Keratinocyte (primary cell): ENCODE results near the gene CUTA. TPM values are rescaled to one million over a fixed set of nuclear protein-coding genes. Genes with fewer than 3 reads are reported as not detected.
A peak's percentile ranks its signal among the peaks of the same experiment; 100 is the strongest.

Experiments
- DNase-seq: peaks from one replicate; pipeline ENCODE4 v3.0.0-alpha.2; 2011; ENCODE audit warnings: low read depth, missing footprints, low spot score
- FAIRE-seq: peaks from 2 replicates; lab custom pipeline; 2011; peaks lifted over from hg19 to GRCh38; lab: Jason Lieb, UNC
- H2AFZ ChIP-seq: 2 replicates; pipeline ENCODE4 v1.6.0; 2012; ENCODE audit warnings: low read length, control low read depth, inconsistent platforms; ENCODE audit not compliant: control insufficient read depth
- H3K27ac ChIP-seq: 2 replicates; pipeline ENCODE4 v1.5.1; 2011; ENCODE audit warnings: low read length; ENCODE audit not compliant: control insufficient read depth, insufficient read depth
- H3K27me3 ChIP-seq: 3 replicates; pipeline ENCODE4 v1.6.0; 2011; ENCODE audit warnings: low read length; ENCODE audit not compliant: control insufficient read depth, insufficient read depth; ENCODE audit errors: extremely low read depth
- H3K36me3 ChIP-seq, 2 experiments: 2 replicates in 1 of 2; 3 replicates in 1 of 2; pipeline ENCODE4 v1.5.1; 2011; ENCODE audit warnings: low read length in 2 of 2, mild to moderate bottlenecking in 1 of 2; ENCODE audit not compliant: control insufficient read depth in 2 of 2, insufficient read depth in 2 of 2; ENCODE audit errors: extremely low read depth in 1 of 2
- H3K4me1 ChIP-seq: 3 replicates; pipeline ENCODE4 v1.5.1; 2011; ENCODE audit warnings: low read length; ENCODE audit not compliant: control insufficient read depth, insufficient read depth; ENCODE audit errors: extremely low read depth
- H3K4me2 ChIP-seq: 3 replicates; pipeline ENCODE4 v1.6.0; 2011; ENCODE audit warnings: low read depth, low read length; ENCODE audit not compliant: control insufficient read depth, insufficient read depth; ENCODE audit errors: extremely low read depth
- H3K4me3 ChIP-seq, 3 experiments: fragments of 200-600 bp in 1 of 3; sonication (generic) in 1 of 3; 2 replicates in 2 of 3; 3 replicates in 1 of 3; pipeline ENCODE4 v1.5.1; 2011 to 2016; ENCODE audit warnings: low read length in 3 of 3, mild to moderate bottlenecking in 3 of 3, control low read depth in 2 of 3, inconsistent platforms in 1 of 3, low read depth in 1 of 3, mixed read lengths in 1 of 3, mixed run types in 1 of 3, moderate library complexity in 1 of 3; ENCODE audit not compliant: control insufficient read depth in 2 of 3, insufficient read depth in 2 of 3; ENCODE audit errors: extremely low read depth in 1 of 3
- H3K79me2 ChIP-seq: 2 replicates; pipeline ENCODE4 v1.6.0; 2012; ENCODE audit warnings: low read length; ENCODE audit not compliant: control insufficient read depth, insufficient read depth
- H3K9ac ChIP-seq: 3 replicates; pipeline ENCODE4 v1.6.0; 2011; ENCODE audit warnings: low read length; ENCODE audit not compliant: control insufficient read depth, insufficient read depth; ENCODE audit errors: extremely low read depth
- H3K9me1 ChIP-seq: 3 replicates; pipeline ENCODE4 v1.6.0; 2011; ENCODE audit warnings: low read length; ENCODE audit not compliant: control insufficient read depth, insufficient read depth; ENCODE audit errors: extremely low read depth
- H3K9me3 ChIP-seq: 2 replicates; pipeline ENCODE4 v1.5.1; 2012; ENCODE audit warnings: low read depth, low read length; ENCODE audit not compliant: control insufficient read depth
- H4K20me1 ChIP-seq: 3 replicates; pipeline ENCODE4 v1.6.0; 2011; ENCODE audit warnings: low read length; ENCODE audit not compliant: control insufficient read depth, insufficient read depth; ENCODE audit errors: extremely low read depth
- EZH2 ChIP-seq: IDR thresholded peaks from one replicate; pipeline ENCODE4 v1.6.1; 2012; ENCODE audit warnings: inconsistent platforms, mild to moderate bottlenecking, low read length, moderate library complexity
- dilution Hi-C: fragments of 300-500 bp; cut with MboI; formaldehyde crosslinking; loops from one replicate; pipeline ENCODE4 v1.7.0; 2020; ENCODE audit warnings: low sequenced_read_pairs; ENCODE audit not compliant: extremely low pct_ligation_motif_present
- polyA plus RNA-seq, 5 experiments: library from polyadenylated mRNA; depleted of rRNA in 3 of 5; stranded (reverse) in 3 of 5; stranded (forward) in 1 of 5; unstranded in 1 of 5; fragments of >200 nt; gene quantifications; 1 replicate in 1 of 5; 2 replicates in 3 of 5; 3 replicates in 1 of 5; pipeline versions ENCODE4 v1.2.1 to v1.2.3, GENCODE V29; 2011 to 2012; ENCODE audit warnings: missing spikeins in 2 of 5, low read depth in 1 of 5, low replicate concordance in 1 of 5
- TF ChIP-seq, protein P1 (sequence below), 3 experiments: IDR thresholded peaks in 1 of 3; conservative IDR thresholded peaks in 1 of 3; optimal IDR thresholded peaks in 1 of 3; 2 replicates in 2 of 3; 3 replicates in 1 of 3; pipeline versions ENCODE3 to v1.5.1; 2011; ENCODE audit warnings: low read length in 3 of 3, mild to moderate bottlenecking in 3 of 3, moderate library complexity in 2 of 3, control low read depth in 1 of 3, inconsistent platforms in 1 of 3; ENCODE audit not compliant: insufficient read depth in 2 of 3; ENCODE audit errors: extremely low read depth in 1 of 3

Gene CUTA
- polyA plus RNA-seq, 1 donor (not counting 4 experiments of a cell fraction or from before 2014, with no cell fraction given), result 178 TPM

DNA sequence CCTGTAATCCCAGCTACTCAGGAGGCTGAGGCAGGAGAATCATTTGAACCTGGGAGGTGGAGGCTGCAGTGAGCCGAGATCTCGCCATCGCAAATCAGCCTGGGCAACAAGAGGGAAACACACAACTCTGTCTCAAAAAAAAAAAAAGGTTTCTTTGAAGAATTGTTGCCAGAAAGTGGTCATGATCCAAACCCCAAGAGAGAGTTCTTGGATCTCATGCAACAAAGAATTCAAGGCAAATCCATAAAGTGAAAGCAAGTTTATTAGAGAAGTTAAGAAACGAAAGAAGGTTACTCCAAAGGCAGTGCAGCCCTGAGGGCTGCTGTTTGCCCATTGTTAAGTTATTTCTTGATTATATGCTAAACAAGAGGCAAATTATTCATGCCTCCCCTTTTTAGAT lies 40.7 kb downstream of the CUTA start:
- Histone ChIP-seq H4K20me1 (no peaks in the 10 kb centered on the region), H3K27ac (no peak overlapping the region), H3K36me3 (no peaks in the 10 kb centered on the region), H3K9ac (no peak overlapping the region), H3K27me3 (no peaks in the 10 kb centered on the region), H3K79me2 (no peaks in the 10 kb centered on the region), H3K9me3 (no peaks in the 10 kb centered on the region), H3K9me1 (no peaks in the 10 kb centered on the region), H3K4me1 (peaks cover 26% of the 10 kb centered on the region), H2AFZ (no peak overlapping the region), H3K4me2 (no peak overlapping the region), H3K4me3 (no peak overlapping the region)
- dilution Hi-C loops, result no loop called here
- FAIRE-seq (no peak), DNase-seq (no peak)
- no peak for TF ChIP-seq EZH2
- TF ChIP-seq, protein P1, sequence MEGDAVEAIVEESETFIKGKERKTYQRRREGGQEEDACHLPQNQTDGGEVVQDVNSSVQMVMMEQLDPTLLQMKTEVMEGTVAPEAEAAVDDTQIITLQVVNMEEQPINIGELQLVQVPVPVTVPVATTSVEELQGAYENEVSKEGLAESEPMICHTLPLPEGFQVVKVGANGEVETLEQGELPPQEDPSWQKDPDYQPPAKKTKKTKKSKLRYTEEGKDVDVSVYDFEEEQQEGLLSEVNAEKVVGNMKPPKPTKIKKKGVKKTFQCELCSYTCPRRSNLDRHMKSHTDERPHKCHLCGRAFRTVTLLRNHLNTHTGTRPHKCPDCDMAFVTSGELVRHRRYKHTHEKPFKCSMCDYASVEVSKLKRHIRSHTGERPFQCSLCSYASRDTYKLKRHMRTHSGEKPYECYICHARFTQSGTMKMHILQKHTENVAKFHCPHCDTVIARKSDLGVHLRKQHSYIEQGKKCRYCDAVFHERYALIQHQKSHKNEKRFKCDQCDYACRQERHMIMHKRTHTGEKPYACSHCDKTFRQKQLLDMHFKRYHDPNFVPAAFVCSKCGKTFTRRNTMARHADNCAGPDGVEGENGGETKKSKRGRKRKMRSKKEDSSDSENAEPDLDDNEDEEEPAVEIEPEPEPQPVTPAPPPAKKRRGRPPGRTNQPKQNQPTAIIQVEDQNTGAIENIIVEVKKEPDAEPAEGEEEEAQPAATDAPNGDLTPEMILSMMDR (optimal IDR thresholded peaks at IDR 0.05 in 1 of 3, IDR thresholded peaks at IDR 0.05 in 1 of 3, conservative IDR thresholded peaks at IDR 0.05 in 1 of 3; ENCODE audit: extremely low read depth in 1 of 3, insufficient read depth in 2 of 3, low read length in 3 of 3), result no peak

DNA sequence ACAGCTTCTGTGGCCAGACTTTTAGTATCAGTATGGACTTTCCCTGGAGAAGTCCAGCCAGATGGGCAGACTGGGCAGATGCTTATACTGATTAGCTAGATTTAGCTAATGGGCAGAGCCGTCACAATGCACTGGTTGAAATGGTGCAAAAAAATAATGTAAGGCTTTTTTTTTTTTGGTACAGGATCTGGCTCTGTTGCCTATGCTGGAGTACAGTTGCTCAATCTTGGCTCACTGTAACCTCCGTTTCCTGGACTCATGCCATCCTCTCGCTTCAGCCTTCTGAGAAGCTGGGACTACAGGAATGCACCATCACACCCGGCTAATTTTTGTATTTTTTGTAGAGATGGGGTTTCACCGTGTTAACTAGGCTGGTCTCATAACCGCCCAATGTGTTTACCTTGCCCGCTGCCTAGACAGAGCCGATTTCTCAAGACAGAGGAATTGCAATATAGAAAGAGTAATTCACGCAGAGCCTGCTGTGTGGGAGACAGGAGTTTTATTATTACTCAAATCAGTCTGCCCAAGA lies 42.7 kb downstream of the CUTA start:
- peak; percentile 84 for FAIRE-seq
- no peak overlapping the region for H3K9ac ChIP-seq
- dilution Hi-C loops, result no loop called here
- H3K4me3 ChIP-seq, result no peak overlapping the region
- DNase-seq, result no peak
- H3K9me1 ChIP-seq, result no peaks in the 10 kb centered on the region
- peaks cover 26% of the 10 kb centered on the region for H3K4me1 ChIP-seq
- peak overlapping the region; percentile 68 for H3K27ac ChIP-seq
- no peaks in the 10 kb centered on the region for H3K9me3 ChIP-seq
- H3K27me3 ChIP-seq, result no peaks in the 10 kb centered on the region
- no peaks in the 10 kb centered on the region for H4K20me1 ChIP-seq
- TF ChIP-seq EZH2, result no peak
- TF ChIP-seq, protein P1 (optimal IDR thresholded peaks at IDR 0.05 in 1 of 3, IDR thresholded peaks at IDR 0.05 in 1 of 3, conservative IDR thresholded peaks at IDR 0.05 in 1 of 3; ENCODE audit: extremely low read depth in 1 of 3, insufficient read depth in 2 of 3, low read length in 3 of 3), result no peak
- no peaks in the 10 kb centered on the region for H3K36me3 ChIP-seq
- H3K4me2 ChIP-seq, result peak overlapping the region; percentile 67
- H3K79me2 ChIP-seq, result no peaks in the 10 kb centered on the region
- H2AFZ ChIP-seq, result peak overlapping the region; percentile 38
